ENCODE measurements around the gene DPYD.
"Not testable (repeated sequence)": the region's sequence is repeated elsewhere in the genome, so short reads cannot be mapped to it uniquely, and the experiment has no call there.

DPYD gene

GRCh38 chr1:97349794-97350193 is 571.0 kb downstream of the DPYD start:
- DNase-seq = not testable (repeated sequence)

- no peak for DNase-seq
Measured at GRCh38 chr1:97348599-97349265, 572.1 kb downstream of the DPYD start.

GRCh38 chr1:97340951-97341350 is 579.9 kb downstream of the DPYD start:
- no peak for DNase-seq

GRCh38 chr1:97338347-97338746 is 582.5 kb downstream of the DPYD start:
- no peak for DNase-seq

- no peak for DNase-seq
Measured at GRCh38 chr1:97337250-97338030, 583.4 kb downstream of the DPYD start.

- no peak for DNase-seq
Measured at GRCh38 chr1:97334454-97334853, 586.4 kb downstream of the DPYD start.

- DNase-seq = no peak
Measured at GRCh38 chr1:97332716-97333115, 588.1 kb downstream of the DPYD start.

- no peak for DNase-seq
Measured at GRCh38 chr1:97331165-97331564, 589.7 kb downstream of the DPYD start.

- DNase-seq = no peak
Measured at GRCh38 chr1:97314685-97315084, 606.1 kb downstream of the DPYD start.

- no peak for DNase-seq
Measured at GRCh38 chr1:97308131-97308530, 612.7 kb downstream of the DPYD start.

- DNase-seq = no peak
Measured at GRCh38 chr1:97307568-97307967, 613.3 kb downstream of the DPYD start.

GRCh38 chr1:97307151-97307550 is 613.7 kb downstream of the DPYD start:
- no peak for DNase-seq

GRCh38 chr1:97306504-97306903 is 614.3 kb downstream of the DPYD start:
- no peak for DNase-seq

- no peak for DNase-seq
Measured at GRCh38 chr1:97304366-97304765, 616.5 kb downstream of the DPYD start.

- DNase-seq = no peak
Measured at GRCh38 chr1:97298966-97299365, 621.9 kb downstream of the DPYD start.

- no peak for DNase-seq
Measured at GRCh38 chr1:97297611-97298010, 623.2 kb downstream of the DPYD start.

- DNase-seq = no peak
Measured at GRCh38 chr1:97281962-97282361, 638.9 kb downstream of the DPYD start.

GRCh38 chr1:97277891-97278654 is 642.8 kb downstream of the DPYD start:
- DNase-seq = no peak

- no peak for DNase-seq
Measured at GRCh38 chr1:97271916-97272788, 648.7 kb downstream of the DPYD start.

- no peak for DNase-seq
Measured at GRCh38 chr1:97270508-97271307, 650.1 kb downstream of the DPYD start.

GRCh38 chr1:97265630-97266029 is 655.2 kb downstream of the DPYD start:
- DNase-seq = no peak

GRCh38 chr1:97262842-97263241 is 658.0 kb downstream of the DPYD start:
- DNase-seq = no peak

Data from stimulated activated CD4-positive, alpha-beta T cell treated with anti-CD3 and anti-CD28 coated beads, Interleukin-4, amount 100 ng/mL, for 24 hours (primary cell).